WI38 (cell line): Measurements from ENCODE around the gene KDM6B.

Experiments
- H3K4me3 ChIP-seq: 2 replicates; pipeline ENCODE4 v1.5.1; 2011; ENCODE audit warnings: low read depth, mild to moderate bottlenecking, control low read depth, low read length
- CTCF ChIP-seq: IDR thresholded peaks from 2 replicates; pipeline ENCODE4 v1.5.1; 2012; ENCODE audit warnings: low read depth, mild to moderate bottlenecking, control low read depth, low read length

KDM6B gene

GRCh38 chr17:7850701-7851437 is 16.9 kb downstream of the KDM6B start:
- no peak for TF ChIP-seq CTCF
- H3K4me3 ChIP-seq = no peak overlapping the region

- H3K4me3 ChIP-seq = no peak overlapping the region
- TF ChIP-seq CTCF = peak; percentile 90
Observed at GRCh38 chr17:7851438-7852261, 17.6 kb downstream of the KDM6B start.

- TF ChIP-seq CTCF = no peak
- H3K4me3 ChIP-seq = no peak overlapping the region
Observed at GRCh38 chr17:7852262-7852670, 18.2 kb downstream of the KDM6B start.

GRCh38 chr17:7852919-7853690 is 19.1 kb downstream of the KDM6B start:
- TF ChIP-seq CTCF = no peak
- no peak overlapping the region for H3K4me3 ChIP-seq

GRCh38 chr17:7853691-7854038 is 19.6 kb downstream of the KDM6B start:
- H3K4me3 ChIP-seq = no peak overlapping the region
- no peak for TF ChIP-seq CTCF

- no peak for TF ChIP-seq CTCF
- no peak overlapping the region for H3K4me3 ChIP-seq
Observed at GRCh38 chr17:7854078-7854777, 20.2 kb downstream of the KDM6B start.
